Sigmoid colon (tissue), 4 donors: ENCODE results near the gene PNKD.

Experiments
- EP300 ChIP-seq, 4 donors: sonication (generic); formaldehyde crosslinking; IDR thresholded peaks; one replicate each; pipeline ENCODE4 v1.6.1; 2017; ENCODE audit warnings: antibody characterized with exemption in 4 of 4
- POLR2A ChIP-seq, 2 donors: fragments of 450-650 bp; IDR thresholded peaks; one replicate each; pipeline ENCODE4 v1.6.1; 2016; ENCODE audit warnings: antibody characterized with exemption in 2 of 2, mild to moderate bottlenecking in 2 of 2, moderate library complexity in 2 of 2
- POLR2AphosphoS5 ChIP-seq, 4 donors: sonication (generic); formaldehyde crosslinking; IDR thresholded peaks; one replicate each; pipeline ENCODE4 v1.6.1; 2017; ENCODE audit warnings: antibody characterized with exemption in 4 of 4
- TF ChIP-seq, protein P1 (sequence below), 4 experiments: fragments of 450-650 bp in 3 of 4; fragments of 200-600 bp in 1 of 4; IDR thresholded peaks; one replicate each; pipeline ENCODE4 v1.5.1; 2016 to 2019; ENCODE audit warnings: antibody characterized with exemption in 4 of 4, mild to moderate bottlenecking in 3 of 4, moderate library complexity in 2 of 4

DNA sequence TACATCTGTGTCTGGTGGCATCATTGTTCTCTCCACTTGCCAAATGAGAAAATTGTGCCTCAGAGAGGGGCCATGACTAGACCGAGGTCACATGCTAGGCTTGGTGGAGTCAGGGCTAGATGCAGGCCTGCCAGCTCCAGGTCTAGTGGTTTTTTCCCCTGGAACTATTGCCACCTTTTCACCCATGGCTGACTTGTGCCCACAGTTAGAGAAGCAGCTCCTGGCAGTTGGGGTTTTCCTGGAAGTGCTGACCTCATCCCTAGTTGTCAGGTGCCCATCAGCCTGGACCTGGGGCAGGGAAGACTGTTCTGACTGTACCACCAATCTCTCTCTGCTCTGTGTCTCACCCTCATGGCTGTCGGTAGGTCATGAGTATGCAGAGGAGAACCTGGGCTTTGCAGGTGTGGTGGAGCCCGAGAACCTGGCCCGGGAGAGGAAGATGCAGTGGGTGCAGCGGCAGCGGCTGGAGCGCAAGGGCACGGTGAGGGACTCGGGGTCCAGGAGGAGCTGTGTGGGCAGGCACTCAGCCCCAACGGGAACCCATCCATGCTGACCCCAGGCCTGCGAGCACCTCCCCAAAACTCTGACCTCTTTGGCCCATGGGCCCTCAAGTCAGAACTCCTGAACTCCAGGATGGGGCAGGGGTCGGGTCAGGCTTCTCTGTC lies 73.9 kb downstream of the PNKD start:
- TF ChIP-seq, protein P1, sequence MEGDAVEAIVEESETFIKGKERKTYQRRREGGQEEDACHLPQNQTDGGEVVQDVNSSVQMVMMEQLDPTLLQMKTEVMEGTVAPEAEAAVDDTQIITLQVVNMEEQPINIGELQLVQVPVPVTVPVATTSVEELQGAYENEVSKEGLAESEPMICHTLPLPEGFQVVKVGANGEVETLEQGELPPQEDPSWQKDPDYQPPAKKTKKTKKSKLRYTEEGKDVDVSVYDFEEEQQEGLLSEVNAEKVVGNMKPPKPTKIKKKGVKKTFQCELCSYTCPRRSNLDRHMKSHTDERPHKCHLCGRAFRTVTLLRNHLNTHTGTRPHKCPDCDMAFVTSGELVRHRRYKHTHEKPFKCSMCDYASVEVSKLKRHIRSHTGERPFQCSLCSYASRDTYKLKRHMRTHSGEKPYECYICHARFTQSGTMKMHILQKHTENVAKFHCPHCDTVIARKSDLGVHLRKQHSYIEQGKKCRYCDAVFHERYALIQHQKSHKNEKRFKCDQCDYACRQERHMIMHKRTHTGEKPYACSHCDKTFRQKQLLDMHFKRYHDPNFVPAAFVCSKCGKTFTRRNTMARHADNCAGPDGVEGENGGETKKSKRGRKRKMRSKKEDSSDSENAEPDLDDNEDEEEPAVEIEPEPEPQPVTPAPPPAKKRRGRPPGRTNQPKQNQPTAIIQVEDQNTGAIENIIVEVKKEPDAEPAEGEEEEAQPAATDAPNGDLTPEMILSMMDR (IDR thresholded peaks at IDR 0.05), result no peak
- no peak for TF ChIP-seq EP300 (IDR thresholded peaks at IDR 0.05)
- TF ChIP-seq POLR2AphosphoS5 (IDR thresholded peaks at IDR 0.05), result no peak
- TF ChIP-seq POLR2A (IDR thresholded peaks at IDR 0.05), result no peak
